K562 (cell line): ENCODE data around the gene ZNF439. TPM values are rescaled to one million over a fixed set of nuclear protein-coding genes. Genes with fewer than 3 reads are reported as not detected.

Experiments used
- ATAC-seq: fragments of 200-7000 bp; cut with Tn5 transposase; 3 replicates; pipeline ENCODE4 v1.9.1; 2020; ENCODE audit warnings: moderate library complexity
- BruUV-seq: library from RNA; stranded (reverse); fragments of 400-500 nt; replicated peaks from 2 replicates; lab custom pipeline; 2021; lab: Mats Ljungman, UMichigan
- CTCF ChIA-PET: fragments of 300-600 bp; formaldehyde crosslinking; extraction: SDS; loops from one replicate; lab custom pipeline; 2021; ENCODE audit warnings: low intra/inter-chr PET ratio; lab: Yijun Ruan, JAX
- POLR2A ChIA-PET: fragments of 300-600, 350-650 bp; sonication (Branson Sonifier 250); formaldehyde crosslinking; extraction: SDS; loops from one replicate; lab custom pipeline; 2021; ENCODE audit warnings: antibody characterized with exemption, inconsistent platforms; lab: Yijun Ruan, JAX
- DNase-seq, 4 experiments: peaks; one replicate each; pipeline versions ENCODE4 v3.0.0 to v3.0.0-alpha.2; 2011 to 2018; ENCODE audit warnings: low spot score in 3 of 4, mixed read lengths in 3 of 4; ENCODE audit errors: extremely low read depth in 1 of 4
- FAIRE-seq: peaks from 2 replicates; lab custom pipeline; 2011; peaks lifted over from hg19 to GRCh38; lab: Jason Lieb, UNC
- H2AFZ ChIP-seq: 2 replicates; pipeline ENCODE4 v1.6.0; 2011; ENCODE audit warnings: low read depth, low read length, control low read depth, inconsistent platforms
- H3K27ac ChIP-seq: fragments of 200-600 bp; 3 replicates; pipeline ENCODE4 v1.8.0; 2011; ENCODE audit warnings: low read depth, mild to moderate bottlenecking, control low read depth, inconsistent platforms, low read length, moderate library complexity, mixed read lengths; ENCODE audit errors: extremely low read depth
- H3K27me3 ChIP-seq, 2 experiments: fragments of 300-600 bp in 1 of 2; 2 replicates in 1 of 2; 3 replicates in 1 of 2; pipeline versions ENCODE4 v1.6.0 to v1.8.0; 2011; ENCODE audit warnings: inconsistent platforms in 2 of 2, low read length in 2 of 2, mild to moderate bottlenecking in 1 of 2, mixed read lengths in 1 of 2, moderate library complexity in 1 of 2; ENCODE audit not compliant: control insufficient read depth in 2 of 2, insufficient read depth in 2 of 2
- H3K36me3 ChIP-seq: fragments of 300-600 bp; 3 replicates; pipeline ENCODE4 v1.8.0; 2011; ENCODE audit warnings: mild to moderate bottlenecking, low read length, inconsistent platforms; ENCODE audit not compliant: control insufficient read depth, insufficient read depth
- H3K4me1 ChIP-seq, 2 experiments: fragments of 200-600 bp in 1 of 2; replicated peaks in 1 of 2; 2 replicates in 1 of 2; 3 replicates in 1 of 2; pipeline versions ENCODE4 v1.5.1 to v1.8.0; 2011; ENCODE audit warnings: inconsistent platforms in 2 of 2, low read length in 2 of 2, mild to moderate bottlenecking in 1 of 2, mixed read lengths in 1 of 2, moderate library complexity in 1 of 2; ENCODE audit not compliant: control insufficient read depth in 2 of 2, insufficient read depth in 2 of 2
- H3K4me2 ChIP-seq: 2 replicates; pipeline ENCODE4 v1.6.1; 2011; ENCODE audit warnings: low read length, control low read depth, inconsistent platforms, mixed read lengths; ENCODE audit not compliant: insufficient read depth
- H3K4me3 ChIP-seq: fragments of 200-600 bp; sonication (generic), shearing (Covaris generic); 2 replicates; pipeline ENCODE4 v1.5.1; 2016; ENCODE audit warnings: control low read depth, inconsistent platforms
- H3K79me2 ChIP-seq: fragments of 200-600 bp; 3 replicates; pipeline ENCODE4 v1.8.0; 2011; ENCODE audit warnings: low read length, inconsistent platforms; ENCODE audit not compliant: control insufficient read depth, insufficient read depth
- H3K9ac ChIP-seq, 2 experiments: 2 replicates each; pipeline versions ENCODE4 v1.6.0 to v1.6.1; 2011; ENCODE audit warnings: low read depth in 2 of 2, low read length in 2 of 2, control low read depth in 1 of 2, inconsistent platforms in 1 of 2, mild to moderate bottlenecking in 1 of 2, mixed read lengths in 1 of 2; ENCODE audit not compliant: insufficient read depth in 1 of 2
- H3K9me1 ChIP-seq: one replicate; pipeline ENCODE4 v1.6.0; 2011; ENCODE audit warnings: inconsistent platforms, mild to moderate bottlenecking, low read length, moderate library complexity; ENCODE audit not compliant: control insufficient read depth, insufficient read depth
- H3K9me3 ChIP-seq: replicated peaks from 2 replicates; pipeline ENCODE4 v1.5.1; 2011; ENCODE audit warnings: low read depth, low read length, inconsistent platforms; ENCODE audit not compliant: control insufficient read depth, insufficient read depth
- H4K20me1 ChIP-seq: replicated peaks from 2 replicates; pipeline ENCODE4 v1.6.1; 2011; ENCODE audit warnings: low read length, inconsistent platforms, mixed read lengths; ENCODE audit not compliant: control insufficient read depth, insufficient read depth
- DMBX1 ChIP-seq: fragments of 250-450 bp; sonication (Bioruptor Pico); IDR thresholded peaks from 2 replicates; pipeline ENCODE4 v1.8.0; 2022; ENCODE audit warnings: inconsistent platforms, mild to moderate bottlenecking, moderate library complexity, borderline replicate concordance
- MGA ChIP-seq: fragments of 450-650 bp; IDR thresholded peaks from 2 replicates; pipeline ENCODE4 v1.6.1; 2016; ENCODE audit warnings: mild to moderate bottlenecking, moderate library complexity
- PHTF2 ChIP-seq: fragments of 250-450 bp; sonication (Bioruptor Pico); IDR thresholded peaks from 2 replicates; pipeline ENCODE4 v1.5.0; 2021; ENCODE audit warnings: mild to moderate bottlenecking
- VEZF1 ChIP-seq: fragments of 200-800 bp; sonication (Bioruptor generic); IDR thresholded peaks from 2 replicates; pipeline ENCODE4 v1.6.1; 2017; ENCODE audit warnings: missing genetic modification characterization, missing compliant biosample characterization
- ZNF740 ChIP-seq, 3 experiments: fragments of 200-800 bp in 1 of 3; sonication (Bioruptor generic) in 1 of 3; sonication (generic) in 1 of 3; formaldehyde crosslinking in 1 of 3; IDR thresholded peaks; 2 replicates each; pipeline versions ENCODE4 v1.6.1 to v1.8.0; 2016 to 2022; ENCODE audit warnings: mild to moderate bottlenecking in 2 of 3, missing compliant biosample characterization in 2 of 3, missing genetic modification characterization in 2 of 3, missing genetic modification reagents in 1 of 3
- ZZZ3 ChIP-seq: fragments of 450-650 bp; IDR thresholded peaks from 2 replicates; pipeline ENCODE4 v1.6.1; 2016; ENCODE audit warnings: antibody characterized with exemption, mild to moderate bottlenecking, moderate library complexity
- WGBS: fragments of 100-300 bp; shearing (Covaris generic); methylation state at CpG from one replicate; pipeline ENCODE4 v1.1.6; 2016; ENCODE audit warnings: low coverage, mixed read lengths; ENCODE audit not compliant: insufficient coverage; ENCODE audit errors: missing lambda C conversion rate; 5-methylcytosine and 5-hydroxymethylcytosine counted together
- in situ Hi-C: fragments of 300-500 bp; cut with MboI; formaldehyde crosslinking; loops from 4 replicates; pipeline ENCODE4 v1.15.0; 2018; ENCODE audit warnings: inconsistent platforms, mixed read lengths
- intact Hi-C: fragments of 100-400 bp; cut with micrococcal nuclease; formaldehyde crosslinking; loops from 2 replicates; pipeline ENCODE4 v1.14.2; 2022
- polyA plus RNA-seq, 8 experiments: library from polyadenylated mRNA; depleted of rRNA in 4 of 8; stranded (reverse) in 5 of 8; unstranded in 3 of 8; fragments of >200 nt; fragmentation: Nextera tagmentation in 2 of 8; fragmentation: Illumina TruSeq in 1 of 8; extraction: Ambion mirVana in 2 of 8; extraction: Trizol in 1 of 8; gene quantifications; 2 replicates each; pipeline versions ENCODE4 v1.2.1 to v1.2.3, GENCODE V29; 2011 to 2014; ENCODE audit warnings: inconsistent platforms in 1 of 8, missing spikeins in 1 of 8
- total RNA-seq, 7 experiments: library from RNA; depleted of rRNA in 6 of 7; stranded (reverse); fragments of >200 nt in 6 of 7; fragmentation: Illumina TruSeq in 2 of 7; extraction: Trizol in 2 of 7; gene quantifications; 2 replicates each; pipeline versions ENCODE4 v1.2.1 to v1.2.3, GENCODE V29; 2011 to 2021; ENCODE audit warnings: low replicate concordance in 1 of 7

Gene ZNF439
- total and polyA plus RNA-seq, 9 of the 15 experiments (the other 6 are each of a cell fraction or from before 2014, with no cell fraction given) = 0.04 to 0.18 (median 0.10) TPM; not detected in 3

- H3K27ac ChIP-seq = no peak overlapping the region
- ATAC-seq (no peak), DNase-seq (no peak), FAIRE-seq (no peak)
- no peaks in the 10 kb centered on the region; a peak in 1 of 5 replicates for H3K27me3 ChIP-seq
- H3K9me3 ChIP-seq = peaks cover 14% of the 10 kb centered on the region
- no peak overlapping the region for H2AFZ ChIP-seq
- CTCF ChIA-PET = no interaction called here
- no peak overlapping the region for H3K4me3 ChIP-seq
- H3K9me1 ChIP-seq = no peaks in the 10 kb centered on the region
- in situ Hi-C loops (no loop called here), intact Hi-C loops (no loop called here)
- H3K9ac ChIP-seq = no peak overlapping the region
- H3K79me2 ChIP-seq = no peaks in the 10 kb centered on the region
- no TSS peak for BruUV-seq
- H4K20me1 ChIP-seq = no peaks in the 10 kb centered on the region
- POLR2A ChIA-PET = interaction anchor here (0.7 kb wide), 1 partner anchor 39 kb away, joined by 3 read pairs; no protein-coding TSS in a partner anchor
- no peak overlapping the region for H3K4me2 ChIP-seq
- H3K4me1 ChIP-seq = no peaks in the 10 kb centered on the region
- WGBS = 11% methylated on average over 2 of the region's 2 CpGs
- no peaks in the 10 kb centered on the region for H3K36me3 ChIP-seq
- TF ChIP-seq DMBX1 (CRISPR knock-in tag) (no peak), PHTF2 (CRISPR knock-in tag) (no peak), MGA (no peak), ZNF740 (CRISPR knock-in tag; IDR thresholded peaks at IDR 0.05) (no peak), ZNF740 (tag; IDR thresholded peaks at IDR 0.05) (no peak), ZZZ3 (no peak), VEZF1 (CRISPR knock-in tag) (no peak)
Observed at GRCh38 chr19:11807099-11807380, 41.5 kb upstream of the ZNF439 start.
